HEK293 (cell line): ENCODE data around the gene HIVEP2.

Experiments
- CTCF ChIA-PET: fragments of 350-600 bp; formaldehyde crosslinking; extraction: SDS; loops from one replicate; lab custom pipeline; 2021; ENCODE audit warnings: antibody characterized with exemption; lab: Yijun Ruan, JAX
- POLR2A ChIA-PET: fragments of 300-600 bp; formaldehyde crosslinking; extraction: SDS; loops from one replicate; lab custom pipeline; 2020; ENCODE audit warnings: antibody characterized with exemption, inconsistent platforms; lab: Yijun Ruan, JAX
- H3K27ac ChIP-seq: fragments of 200-500 bp; sonication (Bioruptor generic); 2 replicates; pipeline ENCODE4 v1.5.1; 2014; ENCODE audit warnings: low read depth, low read length, control low read depth, inconsistent platforms; ENCODE audit errors: extremely low read depth
- H3K36me3 ChIP-seq, 2 experiments: fragments of 200-500 bp in 1 of 2; sonication (Bioruptor generic) in 1 of 2; 1 replicate in 1 of 2; 2 replicates in 1 of 2; pipeline ENCODE4 v1.5.1; 2014 to 2017; ENCODE audit warnings: inconsistent platforms in 2 of 2, low read length in 2 of 2; ENCODE audit not compliant: control insufficient read depth in 2 of 2, insufficient read depth in 1 of 2
- H3K4me1 ChIP-seq: fragments of 200-500 bp; sonication (Bioruptor generic); 2 replicates; pipeline ENCODE4 v1.5.1; 2014; ENCODE audit warnings: mild to moderate bottlenecking, low read length, inconsistent platforms; ENCODE audit not compliant: control insufficient read depth, insufficient read depth
- H3K4me3 ChIP-seq: 2 replicates; pipeline ENCODE4 v1.5.1; 2011; ENCODE audit warnings: low read depth, mild to moderate bottlenecking, control low read depth, low read length, moderate library complexity
- H3K9me3 ChIP-seq: fragments of 200-500 bp; sonication (Bioruptor generic); 2 replicates; pipeline ENCODE4 v1.5.1; 2014; ENCODE audit warnings: low read depth, low read length, inconsistent platforms; ENCODE audit not compliant: control insufficient read depth, insufficient read depth
- IKZF3 ChIP-seq: fragments of 450-650 bp; IDR thresholded peaks from 2 replicates; pipeline ENCODE4 v1.5.0; 2018; ENCODE audit warnings: missing biosample characterization, mild to moderate bottlenecking, missing genetic modification characterization, moderate library complexity
- ZBTB21 ChIP-seq: fragments of 450-650 bp; formaldehyde crosslinking; IDR thresholded peaks from 2 replicates; pipeline ENCODE4 v1.5.1; 2017; ENCODE audit warnings: missing biosample characterization, missing genetic modification characterization
- ZEB2 ChIP-seq: fragments of 450-650 bp; formaldehyde crosslinking; IDR thresholded peaks from 2 replicates; pipeline ENCODE4 v1.5.1; 2016; ENCODE audit warnings: missing biosample characterization, missing genetic modification characterization
- ZFP69B ChIP-seq: fragments of 450-650 bp; formaldehyde crosslinking; IDR thresholded peaks from 2 replicates; pipeline ENCODE4 v1.5.1; 2016; ENCODE audit warnings: missing biosample characterization, missing genetic modification characterization
- ZNF133 ChIP-seq: fragments of 450-650 bp; formaldehyde crosslinking; IDR thresholded peaks from 2 replicates; pipeline ENCODE4 v1.5.1; 2016; ENCODE audit warnings: missing biosample characterization, missing genetic modification characterization
- ZNF146 ChIP-seq: fragments of 450-650 bp; formaldehyde crosslinking; IDR thresholded peaks from 2 replicates; pipeline ENCODE4 v1.5.1; 2016; ENCODE audit warnings: missing biosample characterization, missing genetic modification characterization
- ZNF16 ChIP-seq: fragments of 450-650 bp; formaldehyde crosslinking; IDR thresholded peaks from 2 replicates; pipeline ENCODE4 v1.5.1; 2016; ENCODE audit warnings: low read depth, missing biosample characterization, missing genetic modification characterization
- ZNF2 ChIP-seq: fragments of 450-650 bp; formaldehyde crosslinking; IDR thresholded peaks from 2 replicates; pipeline ENCODE4 v1.5.1; 2016; ENCODE audit warnings: missing biosample characterization, missing genetic modification characterization
- ZNF23 ChIP-seq: fragments of 450-650 bp; formaldehyde crosslinking; IDR thresholded peaks from 2 replicates; pipeline ENCODE4 v1.5.1; 2016; ENCODE audit warnings: missing biosample characterization, missing genetic modification characterization, borderline replicate concordance
- ZNF292 ChIP-seq: fragments of 450-650 bp; formaldehyde crosslinking; IDR thresholded peaks from 2 replicates; pipeline ENCODE4 v1.5.1; 2016; ENCODE audit warnings: low read depth, missing biosample characterization, missing genetic modification characterization, borderline replicate concordance
- ZNF37A ChIP-seq: fragments of 450-650 bp; IDR thresholded peaks from 2 replicates; pipeline ENCODE4 v1.5.1; 2018; ENCODE audit warnings: missing biosample characterization, missing genetic modification characterization
- ZNF423 ChIP-seq: fragments of 450-650 bp; formaldehyde crosslinking; IDR thresholded peaks from 2 replicates; pipeline ENCODE4 v1.5.1; 2016; ENCODE audit warnings: missing biosample characterization, missing genetic modification characterization
- ZNF521 ChIP-seq: fragments of 450-650 bp; formaldehyde crosslinking; IDR thresholded peaks from 2 replicates; pipeline ENCODE4 v1.5.1; 2017; ENCODE audit warnings: missing biosample characterization, mild to moderate bottlenecking, missing genetic modification characterization
- ZNF555 ChIP-seq: fragments of 450-650 bp; formaldehyde crosslinking; conservative IDR thresholded peaks from 2 replicates; pipeline ENCODE4 v1.5.1; 2017; ENCODE audit warnings: missing biosample characterization, mild to moderate bottlenecking, missing genetic modification characterization, inconsistent platforms
- ZNF626 ChIP-seq: fragments of 450-650 bp; sonication (Bioruptor Pico); formaldehyde crosslinking; IDR thresholded peaks from 2 replicates; pipeline ENCODE4 v1.5.1; 2018; ENCODE audit warnings: missing biosample characterization, missing genetic modification characterization, inconsistent platforms
- ZNF654 ChIP-seq: fragments of 450-650 bp; formaldehyde crosslinking; IDR thresholded peaks from 2 replicates; pipeline ENCODE4 v1.5.1; 2016; ENCODE audit warnings: low read depth, missing biosample characterization, missing genetic modification characterization
- ZNF701 ChIP-seq: fragments of 450-650 bp; formaldehyde crosslinking; IDR thresholded peaks from 2 replicates; pipeline ENCODE4 v1.5.1; 2016; ENCODE audit warnings: missing biosample characterization, missing genetic modification characterization
- ZNF776 ChIP-seq: fragments of 450-650 bp; formaldehyde crosslinking; IDR thresholded peaks from 2 replicates; pipeline ENCODE4 v1.5.0; 2017; ENCODE audit warnings: missing biosample characterization, missing genetic modification characterization, borderline replicate concordance
- TF ChIP-seq, protein P1 (sequence below): fragments of 450-650 bp; formaldehyde crosslinking; IDR thresholded peaks from 2 replicates; pipeline ENCODE4 v1.5.1; 2016; ENCODE audit warnings: missing biosample characterization, missing genetic modification characterization
- TF ChIP-seq, protein P2 (sequence below): fragments of 450-650 bp; formaldehyde crosslinking; IDR thresholded peaks from 2 replicates; pipeline ENCODE4 v1.5.1; 2016; ENCODE audit warnings: missing biosample characterization, missing genetic modification characterization
- TF ChIP-seq, protein P3 (sequence below): fragments of 450-650 bp; formaldehyde crosslinking; IDR thresholded peaks from 2 replicates; pipeline ENCODE4 v1.5.1; 2016; ENCODE audit warnings: missing biosample characterization, missing genetic modification characterization
- TF ChIP-seq, protein P4 (sequence below): fragments of 450-650 bp; formaldehyde crosslinking; IDR thresholded peaks from 2 replicates; pipeline ENCODE4 v1.5.1; 2016; ENCODE audit warnings: missing biosample characterization, missing genetic modification characterization

The HIVEP2 gene

DNA sequence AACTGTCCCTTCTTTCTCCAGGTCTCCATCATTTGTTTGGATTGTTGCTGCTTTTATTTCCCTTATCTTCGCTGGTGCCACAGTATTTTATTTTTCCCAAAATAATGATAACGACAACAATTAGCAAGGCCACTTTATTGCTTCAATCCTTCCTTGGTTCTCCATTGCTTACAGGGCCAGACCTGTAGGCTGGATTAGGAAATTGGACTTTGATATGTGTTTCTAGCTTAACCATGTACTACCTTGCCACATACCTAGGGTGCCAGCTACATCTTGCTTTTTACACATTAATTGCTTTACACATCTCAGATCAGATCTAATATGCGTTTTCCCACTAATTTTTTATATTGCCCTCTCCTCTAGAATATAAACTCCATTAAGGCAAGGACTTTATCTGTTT is 195.4 kb downstream of the HIVEP2 start:
- H3K27ac ChIP-seq = no peak overlapping the region
- ChIA-PET CTCF (interaction anchor here (1.2 to 1.4 kb wide), 3 partner anchors 275 to 678 kb away, joined by 3 to 5 read pairs (median 4); no protein-coding TSS in a partner anchor), POLR2A (no interaction called here)
- H3K36me3 ChIP-seq = peaks cover 0 to 11% of the 10 kb centered on the region in 2 experiments; a peak in 1 of 3 replicates
- H3K4me3 ChIP-seq = no peak overlapping the region
- H3K4me1 ChIP-seq = no peaks in the 10 kb centered on the region
- H3K9me3 ChIP-seq = no peaks in the 10 kb centered on the region
- TF ChIP-seq ZNF555 (no peak), ZNF16 (tag by site-specific recombination) (no peak), ZNF37A (tag by site-specific recombination) (no peak), ZNF146 (no peak), ZBTB21 (tag by site-specific recombination) (no peak), ZNF521 (tag by site-specific recombination) (no peak), ZNF776 (tag by site-specific recombination) (no peak), ZNF423 (tag by site-specific recombination) (no peak), ZNF626 (tag by site-specific recombination) (no peak), IKZF3 (tag by site-specific recombination) (no peak), ZNF292 (tag by site-specific recombination) (no peak), ZEB2 (tag by site-specific recombination) (no peak), ZFP69B (tag by site-specific recombination) (no peak), ZNF701 (tag by site-specific recombination) (no peak), ZNF23 (tag by site-specific recombination) (no peak)
- TF ChIP-seq, protein P1, sequence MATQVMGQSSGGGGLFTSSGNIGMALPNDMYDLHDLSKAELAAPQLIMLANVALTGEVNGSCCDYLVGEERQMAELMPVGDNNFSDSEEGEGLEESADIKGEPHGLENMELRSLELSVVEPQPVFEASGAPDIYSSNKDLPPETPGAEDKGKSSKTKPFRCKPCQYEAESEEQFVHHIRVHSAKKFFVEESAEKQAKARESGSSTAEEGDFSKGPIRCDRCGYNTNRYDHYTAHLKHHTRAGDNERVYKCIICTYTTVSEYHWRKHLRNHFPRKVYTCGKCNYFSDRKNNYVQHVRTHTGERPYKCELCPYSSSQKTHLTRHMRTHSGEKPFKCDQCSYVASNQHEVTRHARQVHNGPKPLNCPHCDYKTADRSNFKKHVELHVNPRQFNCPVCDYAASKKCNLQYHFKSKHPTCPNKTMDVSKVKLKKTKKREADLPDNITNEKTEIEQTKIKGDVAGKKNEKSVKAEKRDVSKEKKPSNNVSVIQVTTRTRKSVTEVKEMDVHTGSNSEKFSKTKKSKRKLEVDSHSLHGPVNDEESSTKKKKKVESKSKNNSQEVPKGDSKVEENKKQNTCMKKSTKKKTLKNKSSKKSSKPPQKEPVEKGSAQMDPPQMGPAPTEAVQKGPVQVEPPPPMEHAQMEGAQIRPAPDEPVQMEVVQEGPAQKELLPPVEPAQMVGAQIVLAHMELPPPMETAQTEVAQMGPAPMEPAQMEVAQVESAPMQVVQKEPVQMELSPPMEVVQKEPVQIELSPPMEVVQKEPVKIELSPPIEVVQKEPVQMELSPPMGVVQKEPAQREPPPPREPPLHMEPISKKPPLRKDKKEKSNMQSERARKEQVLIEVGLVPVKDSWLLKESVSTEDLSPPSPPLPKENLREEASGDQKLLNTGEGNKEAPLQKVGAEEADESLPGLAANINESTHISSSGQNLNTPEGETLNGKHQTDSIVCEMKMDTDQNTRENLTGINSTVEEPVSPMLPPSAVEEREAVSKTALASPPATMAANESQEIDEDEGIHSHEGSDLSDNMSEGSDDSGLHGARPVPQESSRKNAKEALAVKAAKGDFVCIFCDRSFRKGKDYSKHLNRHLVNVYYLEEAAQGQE (tag by site-specific recombination) = no peak
- TF ChIP-seq, protein P2, sequence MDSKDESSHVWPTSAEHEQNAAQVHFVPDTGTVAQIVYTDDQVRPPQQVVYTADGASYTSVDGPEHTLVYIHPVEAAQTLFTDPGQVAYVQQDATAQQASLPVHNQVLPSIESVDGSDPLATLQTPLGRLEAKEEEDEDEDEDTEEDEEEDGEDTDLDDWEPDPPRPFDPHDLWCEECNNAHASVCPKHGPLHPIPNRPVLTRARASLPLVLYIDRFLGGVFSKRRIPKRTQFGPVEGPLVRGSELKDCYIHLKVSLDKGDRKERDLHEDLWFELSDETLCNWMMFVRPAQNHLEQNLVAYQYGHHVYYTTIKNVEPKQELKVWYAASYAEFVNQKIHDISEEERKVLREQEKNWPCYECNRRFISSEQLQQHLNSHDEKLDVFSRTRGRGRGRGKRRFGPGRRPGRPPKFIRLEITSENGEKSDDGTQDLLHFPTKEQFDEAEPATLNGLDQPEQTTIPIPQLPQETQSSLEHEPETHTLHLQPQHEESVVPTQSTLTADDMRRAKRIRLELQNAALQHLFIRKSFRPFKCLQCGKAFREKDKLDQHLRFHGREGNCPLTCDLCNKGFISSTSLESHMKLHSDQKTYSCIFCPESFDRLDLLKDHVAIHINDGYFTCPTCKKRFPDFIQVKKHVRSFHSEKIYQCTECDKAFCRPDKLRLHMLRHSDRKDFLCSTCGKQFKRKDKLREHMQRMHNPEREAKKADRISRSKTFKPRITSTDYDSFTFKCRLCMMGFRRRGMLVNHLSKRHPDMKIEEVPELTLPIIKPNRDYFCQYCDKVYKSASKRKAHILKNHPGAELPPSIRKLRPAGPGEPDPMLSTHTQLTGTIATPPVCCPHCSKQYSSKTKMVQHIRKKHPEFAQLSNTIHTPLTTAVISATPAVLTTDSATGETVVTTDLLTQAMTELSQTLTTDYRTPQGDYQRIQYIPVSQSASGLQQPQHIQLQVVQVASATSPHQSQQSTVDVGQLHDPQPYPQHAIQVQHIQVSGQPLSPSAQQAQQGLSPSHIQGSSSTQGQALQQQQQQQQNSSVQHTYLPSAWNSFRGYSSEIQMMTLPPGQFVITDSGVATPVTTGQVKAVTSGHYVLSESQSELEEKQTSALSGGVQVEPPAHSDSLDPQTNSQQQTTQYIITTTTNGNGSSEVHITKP (tag by site-specific recombination) = no peak
- TF ChIP-seq, protein P3, sequence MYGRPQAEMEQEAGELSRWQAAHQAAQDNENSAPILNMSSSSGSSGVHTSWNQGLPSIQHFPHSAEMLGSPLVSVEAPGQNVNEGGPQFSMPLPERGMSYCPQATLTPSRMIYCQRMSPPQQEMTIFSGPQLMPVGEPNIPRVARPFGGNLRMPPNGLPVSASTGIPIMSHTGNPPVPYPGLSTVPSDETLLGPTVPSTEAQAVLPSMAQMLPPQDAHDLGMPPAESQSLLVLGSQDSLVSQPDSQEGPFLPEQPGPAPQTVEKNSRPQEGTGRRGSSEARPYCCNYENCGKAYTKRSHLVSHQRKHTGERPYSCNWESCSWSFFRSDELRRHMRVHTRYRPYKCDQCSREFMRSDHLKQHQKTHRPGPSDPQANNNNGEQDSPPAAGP = no peak

DNA sequence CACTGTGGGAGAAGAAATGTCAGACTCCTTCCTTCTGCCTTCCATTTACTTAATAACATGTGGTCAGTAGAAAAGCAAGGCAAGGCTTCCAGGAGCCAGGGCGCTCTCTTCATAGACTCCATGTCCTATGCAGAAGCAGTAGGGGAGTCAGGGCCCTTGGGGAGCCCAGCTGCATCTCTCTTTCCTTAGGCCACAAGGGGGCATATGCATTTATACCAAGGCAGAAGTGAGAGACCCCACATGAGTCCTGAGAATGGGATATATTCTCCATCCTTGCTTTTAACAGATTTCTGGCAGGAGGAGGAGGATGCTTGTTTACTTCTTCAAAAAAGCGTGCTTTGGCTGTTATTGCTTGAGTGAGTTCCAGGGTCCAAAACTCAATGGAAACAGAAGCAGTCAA is 198.5 kb downstream of the HIVEP2 start:
- ChIA-PET POLR2A (no interaction called here), CTCF (interaction anchor here (0.7 to 1.4 kb wide), 6 partner anchors 9 to 97 kb away, joined by 3 to 4 read pairs (median 3); no protein-coding TSS in a partner anchor)
- TF ChIP-seq, protein P4, sequence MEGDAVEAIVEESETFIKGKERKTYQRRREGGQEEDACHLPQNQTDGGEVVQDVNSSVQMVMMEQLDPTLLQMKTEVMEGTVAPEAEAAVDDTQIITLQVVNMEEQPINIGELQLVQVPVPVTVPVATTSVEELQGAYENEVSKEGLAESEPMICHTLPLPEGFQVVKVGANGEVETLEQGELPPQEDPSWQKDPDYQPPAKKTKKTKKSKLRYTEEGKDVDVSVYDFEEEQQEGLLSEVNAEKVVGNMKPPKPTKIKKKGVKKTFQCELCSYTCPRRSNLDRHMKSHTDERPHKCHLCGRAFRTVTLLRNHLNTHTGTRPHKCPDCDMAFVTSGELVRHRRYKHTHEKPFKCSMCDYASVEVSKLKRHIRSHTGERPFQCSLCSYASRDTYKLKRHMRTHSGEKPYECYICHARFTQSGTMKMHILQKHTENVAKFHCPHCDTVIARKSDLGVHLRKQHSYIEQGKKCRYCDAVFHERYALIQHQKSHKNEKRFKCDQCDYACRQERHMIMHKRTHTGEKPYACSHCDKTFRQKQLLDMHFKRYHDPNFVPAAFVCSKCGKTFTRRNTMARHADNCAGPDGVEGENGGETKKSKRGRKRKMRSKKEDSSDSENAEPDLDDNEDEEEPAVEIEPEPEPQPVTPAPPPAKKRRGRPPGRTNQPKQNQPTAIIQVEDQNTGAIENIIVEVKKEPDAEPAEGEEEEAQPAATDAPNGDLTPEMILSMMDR = 0 out of 2 replicates have a peak, but pooled peaks have one; percentile 15
- TF ChIP-seq ZNF133 (tag by site-specific recombination) (no peak), ZNF654 (tag by site-specific recombination) (0 out of 2 replicates have a peak, but pooled peaks have one; percentile 8), ZNF2 (tag by site-specific recombination) (no peak)
- no peaks in the 10 kb centered on the region for H3K9me3 ChIP-seq
- H3K27ac ChIP-seq = no peak overlapping the region
- H3K36me3 ChIP-seq = no peaks in the 10 kb centered on the region
- no peaks in the 10 kb centered on the region for H3K4me1 ChIP-seq
- H3K4me3 ChIP-seq = no peak overlapping the region
